Myometrial cell (primary cell): ENCODE results near the gene SSR1. TPM values are rescaled to one million over a fixed set of nuclear protein-coding genes. Genes with fewer than 3 reads are reported as not detected.

ENCODE experiments used
- total RNA-seq: library from RNA; depleted of rRNA; stranded (reverse); fragments of >200 nt; gene quantifications from 2 replicates; pipeline ENCODE4 v1.2.3, GENCODE V29; 2015

Gene SSR1
- total RNA-seq = 73.5 and 93.6 TPM in 2 replicates

DNA sequence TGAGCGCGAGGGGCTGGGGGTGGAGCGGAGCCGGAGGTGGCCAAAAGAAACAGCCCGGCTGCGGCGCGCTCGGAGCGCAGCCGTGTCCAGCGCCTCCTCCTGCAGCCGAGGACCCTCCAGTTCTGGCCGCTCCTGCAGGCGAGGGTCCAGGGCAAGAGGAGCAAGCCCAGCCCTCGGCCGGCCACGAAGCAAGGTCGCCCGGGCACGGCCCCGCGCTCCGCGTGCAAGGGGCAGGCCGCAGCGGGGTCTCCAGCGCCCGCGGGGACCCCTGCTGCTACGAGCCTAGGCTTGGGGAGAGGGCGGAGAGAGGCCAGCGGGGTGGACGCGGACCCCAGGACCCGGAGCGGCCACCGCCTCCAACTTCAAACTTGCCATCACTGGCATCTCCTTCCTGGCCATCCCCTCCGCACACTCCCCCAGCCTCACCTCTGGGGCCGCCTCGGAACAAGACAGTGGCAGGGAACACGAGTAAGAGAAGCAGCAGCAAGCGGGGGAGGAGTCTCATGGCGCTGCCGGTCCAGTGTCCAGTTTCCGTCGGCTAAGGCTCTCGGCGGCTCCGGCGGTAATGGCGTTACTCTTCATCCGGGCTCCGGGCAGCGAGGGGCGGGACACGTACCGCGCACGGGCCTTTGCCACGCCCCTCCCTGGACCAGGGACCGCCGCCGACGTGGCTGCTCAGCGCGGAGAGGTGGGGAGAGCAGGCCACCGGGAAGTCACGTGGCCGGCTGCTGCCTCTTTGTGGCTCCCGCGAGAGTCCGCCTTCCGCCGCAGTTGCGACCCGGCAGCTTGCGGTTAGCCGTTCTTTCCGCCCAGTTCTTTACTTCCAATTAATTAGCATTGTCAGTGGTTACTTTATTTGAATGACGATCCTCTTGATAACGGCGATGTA is at the start of gene SSR1:
Gene SSR1, minus strand, starts transcription at position 584 of the 889 bp plus-strand sequence. Its CDS starts 79 bp downstream, at position 505.

Other genes with a start within 250 kb of the SSR1 start
- gene RREB1, start 205.2 kb downstream of the SSR1 start, total RNA-seq = 6.9 and 7.6 TPM in 2 replicates
- not detected in 2 replicates for gene CAGE1, start 76.5 kb upstream of the SSR1 start, total RNA-seq
- gene RIOK1, start 76.6 kb upstream of the SSR1 start, total RNA-seq = 9.2 and 19.0 TPM in 2 replicates
- 0.35 TPM in 1 of 2 replicates, not detected in the other for gene DSP, start 228.5 kb upstream of the SSR1 start, total RNA-seq